HG03159 (cell line): Measurements from ENCODE around the gene PCSK5.

ENCODE experiments used
- ATAC-seq: cut with Tn5 transposase; IDR thresholded peaks from one replicate; pipeline ENCODE4 v1.9.1; 2021; ENCODE audit warnings: mild to moderate bottlenecking, moderate library complexity; ENCODE audit not compliant: unreplicated experiment

PCSK5 gene

GRCh38 chr9:76115396-76115795, 224.9 kb downstream of the PCSK5 start:
- ATAC-seq, result no peak

GRCh38 chr9:76115982-76116646, 225.6 kb downstream of the PCSK5 start:
- no peak for ATAC-seq

DNA sequence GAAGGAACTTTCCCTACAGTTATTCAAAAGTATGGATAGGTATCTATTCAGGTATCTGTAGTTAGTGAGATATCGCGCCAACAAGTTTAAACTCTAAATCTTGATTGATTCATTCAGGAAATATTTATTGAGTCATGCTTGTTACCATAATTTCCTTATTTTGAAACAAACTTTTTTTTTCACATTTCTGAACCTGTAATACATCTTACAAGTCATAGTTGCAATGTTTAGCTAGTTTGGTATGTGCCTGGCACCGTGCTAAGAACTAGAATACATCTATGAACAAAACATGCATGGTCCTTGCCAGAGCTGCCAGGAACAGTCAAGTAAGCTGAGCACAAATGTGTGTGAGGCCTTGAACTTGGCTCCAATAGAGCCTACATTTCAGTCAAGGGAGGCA, 226.4 kb downstream of the PCSK5 start:
- ATAC-seq, result no peak

GRCh38 chr9:76127637-76128036, 237.2 kb downstream of the PCSK5 start:
- ATAC-seq, result no peak

GRCh38 chr9:76135902-76136301, 245.4 kb downstream of the PCSK5 start:
- ATAC-seq, result no peak

DNA sequence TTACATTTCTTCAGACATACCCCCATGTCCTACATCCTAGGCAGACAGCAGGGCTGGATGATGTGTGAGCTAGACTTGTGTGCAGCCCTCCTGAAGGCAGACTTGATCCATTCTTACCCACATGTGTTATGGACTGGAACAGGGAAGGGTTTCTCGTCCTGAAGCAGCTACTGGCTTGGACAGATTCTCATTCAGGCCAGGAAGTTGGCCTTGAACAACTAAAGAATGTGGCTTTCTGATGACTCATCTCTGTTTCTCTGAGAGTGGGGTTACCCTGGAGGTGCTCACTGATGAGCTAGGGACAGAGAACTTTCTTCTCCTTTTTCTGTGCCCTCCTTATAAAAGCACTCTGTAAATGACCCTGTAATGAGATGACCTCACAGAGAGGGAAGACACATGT, 246.5 kb downstream of the PCSK5 start:
- no peak for ATAC-seq

DNA sequence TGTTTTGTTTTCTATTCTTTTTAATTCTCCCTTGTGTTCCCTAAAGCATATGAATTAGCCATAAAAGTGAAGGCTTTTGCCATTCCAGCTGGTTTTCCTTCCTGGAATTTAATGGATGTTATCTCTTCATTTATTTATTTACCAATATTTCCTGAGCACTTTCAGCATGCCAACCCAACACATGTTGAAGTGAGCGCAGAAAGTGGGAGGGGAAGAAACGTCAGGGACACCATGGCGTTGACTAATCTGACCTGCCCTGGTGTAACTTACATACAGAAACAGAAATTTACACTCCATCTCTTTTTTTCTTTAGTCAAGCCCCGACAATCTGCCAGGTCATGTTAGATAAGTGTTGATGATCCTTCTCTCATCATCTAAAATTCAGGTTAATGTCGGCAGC, 247.5 kb downstream of the PCSK5 start:
- no peak for ATAC-seq

DNA sequence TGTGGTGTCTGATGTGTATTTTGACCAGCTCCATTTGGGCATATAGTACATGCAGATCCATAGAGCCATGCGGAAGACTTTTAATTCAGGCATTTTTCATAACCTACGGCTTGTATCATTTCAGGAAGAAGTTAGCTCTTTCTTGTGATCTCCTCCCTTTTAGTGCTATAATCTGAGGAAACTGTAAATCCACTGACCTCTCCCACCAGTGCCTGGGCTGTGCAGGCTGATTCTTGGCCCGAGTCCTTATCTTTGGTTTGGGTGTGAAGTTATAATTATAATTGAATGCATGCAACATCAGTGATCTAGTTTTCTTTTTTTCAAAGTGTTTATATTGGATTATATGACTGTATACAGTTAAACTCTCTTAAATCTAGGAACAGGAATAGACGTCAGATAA, 247.9 kb downstream of the PCSK5 start:
- no peak for ATAC-seq

GRCh38 chr9:76143834-76144233, 253.4 kb downstream of the PCSK5 start:
- ATAC-seq, result no peak

GRCh38 chr9:76150013-76150412, 259.5 kb downstream of the PCSK5 start:
- no peak for ATAC-seq

- no peak for ATAC-seq
Measured at GRCh38 chr9:76151267-76151666, 260.8 kb downstream of the PCSK5 start.

GRCh38 chr9:76153339-76153738, 262.9 kb downstream of the PCSK5 start:
- ATAC-seq, result no peak

GRCh38 chr9:76153902-76154629, 263.6 kb downstream of the PCSK5 start:
- no peak for ATAC-seq

GRCh38 chr9:76155361-76155760, 264.9 kb downstream of the PCSK5 start:
- ATAC-seq, result no peak

DNA sequence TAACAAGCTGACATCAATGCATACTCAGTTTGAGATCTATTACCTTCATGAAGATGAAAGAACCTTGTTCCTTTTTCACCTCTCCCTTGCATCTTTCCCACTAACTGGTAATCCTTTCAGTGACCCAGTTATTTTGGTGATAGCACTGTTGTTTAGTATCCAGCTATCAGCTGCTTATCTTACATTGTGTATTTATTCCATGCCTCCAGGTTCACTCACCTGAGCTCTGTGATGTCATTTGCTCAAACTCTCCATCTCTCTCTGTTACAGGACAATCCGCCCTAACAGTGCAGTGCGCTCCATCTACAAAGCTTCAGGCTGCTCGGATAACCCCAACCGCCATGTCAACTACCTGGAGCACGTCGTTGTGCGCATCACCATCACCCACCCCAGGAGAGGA, 268.2 kb downstream of the PCSK5 start:
- ATAC-seq, result no peak

DNA sequence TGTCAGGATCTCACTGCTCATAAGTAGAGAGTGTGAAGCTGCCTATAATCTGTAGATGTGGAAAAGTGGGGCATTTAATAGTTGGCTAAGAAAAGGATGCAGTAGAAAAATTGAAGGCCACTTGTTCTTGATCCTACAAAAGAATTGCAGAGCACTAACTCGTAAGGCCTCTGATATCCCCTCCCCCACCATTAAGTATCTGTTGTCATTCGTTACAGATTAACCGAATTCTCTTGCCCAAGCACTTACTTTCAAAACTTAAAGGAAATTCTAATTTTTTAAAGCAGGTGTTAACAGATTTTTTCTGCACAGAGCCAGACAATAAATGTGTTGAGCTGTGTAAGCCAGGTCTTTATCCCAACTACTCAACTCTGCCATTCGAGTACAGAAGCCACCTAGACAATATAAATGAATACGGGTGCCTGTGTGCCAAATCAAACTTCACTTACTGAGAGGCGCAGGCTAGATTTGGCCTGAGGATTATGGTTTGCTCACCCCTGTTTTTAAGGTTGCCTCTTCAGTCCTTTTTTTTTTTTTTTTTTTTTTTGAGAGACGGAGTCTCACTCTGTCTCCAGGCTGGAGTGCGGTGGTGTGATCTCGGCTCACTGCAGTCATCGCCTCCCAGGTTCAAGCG, 268.9 kb downstream of the PCSK5 start:
- no peak for ATAC-seq

GRCh38 chr9:76161106-76161505, 270.6 kb downstream of the PCSK5 start:
- no peak for ATAC-seq

DNA sequence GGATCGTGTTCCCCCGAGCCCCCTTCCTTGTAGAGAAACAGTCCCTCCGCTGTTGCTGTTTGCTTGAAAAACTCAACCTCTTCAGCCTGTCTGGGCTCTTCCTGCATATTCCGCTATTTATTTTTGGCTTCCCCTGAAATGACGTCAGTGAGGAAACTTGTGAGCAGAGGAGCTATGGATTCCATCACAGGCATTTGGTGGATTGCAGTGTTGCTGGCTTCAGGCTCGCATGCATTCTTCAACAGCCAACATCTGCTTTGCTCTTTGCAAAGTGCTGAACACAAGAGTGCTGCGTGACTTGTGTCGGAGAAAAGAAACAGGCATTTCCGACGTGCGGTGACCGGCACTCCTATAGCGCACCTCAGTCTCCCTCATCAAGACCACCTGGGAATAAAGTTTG, 271.1 kb downstream of the PCSK5 start:
- ATAC-seq, result no peak

DNA sequence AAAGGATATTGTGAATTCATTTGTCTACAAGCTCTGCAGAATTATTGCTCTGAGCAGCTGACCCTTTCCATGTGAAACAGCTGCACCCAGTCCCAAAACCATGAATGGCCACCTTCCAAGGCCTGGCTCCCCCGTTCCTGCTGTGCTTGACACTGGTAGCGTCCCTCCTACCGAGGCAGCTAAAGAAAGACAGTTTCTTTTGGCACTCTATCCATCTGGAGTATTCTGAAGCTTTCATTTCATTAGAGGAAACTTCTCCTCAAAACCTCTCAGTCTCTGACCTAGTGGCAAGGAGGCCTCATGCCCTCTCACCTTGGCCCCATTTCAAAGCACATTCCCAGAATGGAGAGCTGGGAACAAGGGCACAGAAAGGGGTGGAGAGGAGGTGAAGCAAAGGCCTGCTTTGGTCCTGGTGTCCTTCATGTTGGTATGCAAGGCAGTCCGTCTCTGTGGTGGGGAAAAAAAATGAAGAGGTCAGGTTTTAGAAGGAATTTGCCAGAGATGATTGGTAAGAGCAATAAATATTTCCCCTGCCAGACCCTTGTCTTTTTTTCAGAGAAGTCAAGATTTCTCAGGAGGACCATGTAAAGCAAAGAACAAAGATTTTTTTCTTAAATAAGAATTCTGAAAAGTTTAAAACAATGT, 271.7 kb downstream of the PCSK5 start:
- ATAC-seq, result no peak

DNA sequence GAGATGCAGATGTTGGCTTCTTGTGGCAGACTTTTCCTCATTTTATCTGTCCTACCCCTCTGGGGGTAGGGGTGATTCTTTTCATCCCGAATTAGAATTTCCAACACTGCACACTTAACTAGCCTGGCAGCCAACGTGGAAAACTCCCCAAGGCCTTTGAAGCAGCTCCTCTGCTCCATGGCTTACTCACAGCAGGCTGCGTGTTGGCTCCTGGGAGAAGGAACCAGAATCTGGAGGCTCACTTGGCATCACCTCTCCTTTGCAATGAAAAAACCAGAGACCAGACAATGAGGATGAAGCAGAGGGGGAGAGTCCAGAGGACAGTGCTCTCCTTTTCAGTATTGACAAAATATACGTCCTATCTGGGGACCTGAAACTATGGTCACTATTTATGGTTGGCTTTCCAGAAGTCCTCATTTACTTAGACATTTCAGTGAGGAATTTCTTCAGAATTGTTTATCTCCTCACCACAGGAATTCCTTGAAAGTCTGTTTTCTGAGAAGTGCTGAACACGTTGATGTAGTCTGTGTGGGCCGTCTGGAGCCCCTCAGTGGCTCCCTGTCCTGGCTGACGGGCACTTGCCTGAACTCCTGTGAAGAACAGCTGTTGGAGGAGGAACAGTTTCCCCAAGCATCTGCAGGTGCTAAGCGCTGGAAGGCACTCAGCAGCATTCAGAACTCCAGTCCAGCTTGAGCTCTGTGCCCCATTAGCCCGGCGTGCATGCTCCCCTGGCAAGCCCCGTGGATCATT, 272.5 kb downstream of the PCSK5 start:
- no peak for ATAC-seq

DNA sequence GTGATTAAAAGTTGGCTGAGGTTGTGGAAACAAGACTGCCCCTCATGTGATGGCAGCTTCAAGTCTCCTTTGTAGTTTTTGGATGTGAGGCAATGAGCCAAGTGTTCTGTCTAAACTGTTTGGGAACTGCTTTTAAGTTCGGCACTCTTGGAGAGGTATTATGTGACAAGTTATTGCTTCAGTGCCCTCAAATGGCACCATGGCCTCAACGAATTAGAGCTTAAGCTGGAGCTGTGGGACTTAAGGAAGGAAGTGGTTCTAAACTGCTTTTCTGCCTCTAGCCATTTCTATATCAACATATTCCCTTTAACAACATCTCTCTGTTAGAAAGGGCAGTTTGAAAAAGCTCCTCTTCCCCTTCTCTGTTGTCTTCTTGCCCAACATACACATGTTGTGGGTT, 276.1 kb downstream of the PCSK5 start:
- ATAC-seq, result no peak
